Measurements from ENCODE around the gene ACOXL.

DNA sequence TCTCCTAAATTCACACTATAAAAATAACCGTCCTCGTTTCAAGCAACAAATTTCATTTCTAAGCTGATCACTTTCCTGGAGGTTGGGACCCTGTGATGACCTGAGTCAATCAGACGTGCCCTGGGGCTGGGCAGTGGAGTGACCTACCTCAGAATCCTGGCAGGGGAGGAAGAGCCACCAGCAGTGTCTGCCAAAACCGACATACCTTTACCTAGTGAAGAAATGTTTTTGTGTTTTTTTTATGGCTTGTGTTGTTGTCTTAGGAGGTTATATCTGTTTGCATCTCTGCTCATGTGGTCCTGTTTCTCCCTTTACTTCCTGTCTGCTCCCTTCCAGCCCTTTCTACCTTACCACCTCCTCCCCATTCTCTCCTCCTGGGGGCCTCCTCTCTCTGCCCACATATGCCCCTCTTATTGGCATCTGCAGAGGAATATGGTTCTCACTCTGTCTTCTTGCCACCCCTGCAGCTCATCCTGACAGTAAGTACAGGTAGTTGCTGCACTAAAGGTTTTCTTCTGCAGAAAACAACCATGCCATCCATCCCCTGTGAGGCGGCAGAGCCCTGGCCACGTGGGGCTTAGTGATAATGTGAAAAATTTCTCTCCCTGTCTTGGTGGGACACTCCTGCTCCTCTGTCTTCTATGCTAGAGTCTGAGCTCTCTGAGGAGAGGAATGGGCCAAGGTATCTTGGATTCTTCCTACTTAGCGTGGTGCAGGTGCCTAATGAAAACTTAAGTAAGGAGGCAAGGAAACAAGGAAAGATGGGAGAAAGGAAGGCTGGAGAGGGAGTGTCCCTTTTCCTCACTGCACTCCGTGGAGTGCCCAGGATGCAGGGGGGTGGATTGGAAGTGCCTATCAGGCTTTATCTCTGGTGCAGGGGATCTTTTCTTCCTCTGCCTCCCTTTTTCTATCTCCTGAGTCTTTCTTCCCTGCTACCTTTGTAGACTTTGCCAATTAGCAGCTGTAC lies 15.4 kb downstream of the ACOXL start:
- TF ChIP-seq EZH2phosphoT487 (IDR thresholded peaks at IDR 0.05; ENCODE audit: insufficient read depth, low read depth) (no peak), EZH2 (IDR thresholded peaks at IDR 0.05; ENCODE audit: insufficient read depth, poor library complexity, severe bottlenecking) (no peak)
